Neutrophil (primary cell): Measurements from ENCODE around the gene ABCC4.

Experiments used
- H3K27ac ChIP-seq: fragments of 200-600 bp; sonication (generic); 2 replicates; pipeline ENCODE4 v1.5.1; 2016; ENCODE audit warnings: mild to moderate bottlenecking, moderate library complexity
- H3K27me3 ChIP-seq: fragments of 200-600 bp; sonication (generic); 2 replicates; pipeline ENCODE4 v1.6.0; 2016; ENCODE audit warnings: mild to moderate bottlenecking
- H3K36me3 ChIP-seq: fragments of 200-600 bp; sonication (generic); 2 replicates; pipeline ENCODE4 v1.5.1; 2017
- H3K4me1 ChIP-seq, 2 experiments: fragments of 200-600 bp in 1 of 2; sonication (generic) in 1 of 2; 1 replicate in 1 of 2; 2 replicates in 1 of 2; pipeline versions ENCODE4 v1.5.1 to v1.6.1; 2013 to 2016; ENCODE audit warnings: low read depth in 1 of 2, low read length in 1 of 2, mild to moderate bottlenecking in 1 of 2, moderate library complexity in 1 of 2; ENCODE audit not compliant: control insufficient read depth in 1 of 2, insufficient read depth in 1 of 2
- H3K4me3 ChIP-seq, 2 experiments: fragments of 200-600 bp in 1 of 2; sonication (generic) in 1 of 2; 1 replicate in 1 of 2; 2 replicates in 1 of 2; pipeline ENCODE4 v1.5.1; 2013 to 2016; ENCODE audit warnings: low read depth in 1 of 2, low read length in 1 of 2, mild to moderate bottlenecking in 1 of 2, moderate library complexity in 1 of 2
- H3K9me3 ChIP-seq: fragments of 200-600 bp; sonication (generic); 2 replicates; pipeline ENCODE4 v1.5.1; 2016
- TF ChIP-seq, protein P1 (sequence below): fragments of 200-600 bp; sonication (generic); IDR thresholded peaks from 2 replicates; pipeline ENCODE4 v1.5.1; 2016; ENCODE audit warnings: antibody characterized with exemption

The ABCC4 gene

DNA sequence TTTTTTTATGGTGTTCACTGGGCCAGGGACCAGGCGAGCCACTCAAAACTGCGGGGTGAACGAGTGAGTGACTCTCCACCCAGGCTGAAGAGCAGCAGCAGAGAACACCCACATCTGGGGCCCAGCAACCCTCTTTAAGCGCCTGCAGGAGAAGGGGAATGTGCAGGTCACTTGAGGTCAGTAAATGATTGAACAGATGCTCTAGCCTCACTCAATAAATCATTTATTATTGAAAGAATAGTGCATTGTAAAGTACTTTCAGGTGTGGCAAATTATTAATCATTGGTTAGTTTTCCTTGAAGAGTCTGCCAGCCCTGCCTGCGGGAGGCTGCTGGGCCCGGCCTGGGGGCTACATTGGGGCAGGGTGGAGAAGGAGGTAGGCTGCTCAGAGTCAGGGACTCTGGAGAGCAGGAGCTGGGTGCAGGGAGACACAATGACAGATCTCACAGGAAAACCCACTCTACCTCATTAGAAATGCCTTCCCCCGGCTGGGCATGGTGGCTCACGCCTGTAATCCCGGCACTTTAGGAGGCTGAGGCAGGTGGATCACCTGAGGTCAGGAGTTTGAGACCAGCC is 42.5 kb downstream of the ABCC4 start:
- Histone ChIP-seq H3K36me3 (no peaks in the 10 kb centered on the region), H3K27me3 (no peaks in the 10 kb centered on the region), H3K4me1 (no peaks in the 10 kb centered on the region), H3K4me3 (no peak overlapping the region), H3K27ac (no peak overlapping the region), H3K9me3 (no peaks in the 10 kb centered on the region)
- TF ChIP-seq, protein P1, sequence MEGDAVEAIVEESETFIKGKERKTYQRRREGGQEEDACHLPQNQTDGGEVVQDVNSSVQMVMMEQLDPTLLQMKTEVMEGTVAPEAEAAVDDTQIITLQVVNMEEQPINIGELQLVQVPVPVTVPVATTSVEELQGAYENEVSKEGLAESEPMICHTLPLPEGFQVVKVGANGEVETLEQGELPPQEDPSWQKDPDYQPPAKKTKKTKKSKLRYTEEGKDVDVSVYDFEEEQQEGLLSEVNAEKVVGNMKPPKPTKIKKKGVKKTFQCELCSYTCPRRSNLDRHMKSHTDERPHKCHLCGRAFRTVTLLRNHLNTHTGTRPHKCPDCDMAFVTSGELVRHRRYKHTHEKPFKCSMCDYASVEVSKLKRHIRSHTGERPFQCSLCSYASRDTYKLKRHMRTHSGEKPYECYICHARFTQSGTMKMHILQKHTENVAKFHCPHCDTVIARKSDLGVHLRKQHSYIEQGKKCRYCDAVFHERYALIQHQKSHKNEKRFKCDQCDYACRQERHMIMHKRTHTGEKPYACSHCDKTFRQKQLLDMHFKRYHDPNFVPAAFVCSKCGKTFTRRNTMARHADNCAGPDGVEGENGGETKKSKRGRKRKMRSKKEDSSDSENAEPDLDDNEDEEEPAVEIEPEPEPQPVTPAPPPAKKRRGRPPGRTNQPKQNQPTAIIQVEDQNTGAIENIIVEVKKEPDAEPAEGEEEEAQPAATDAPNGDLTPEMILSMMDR: no peak

- no peak overlapping the region for H3K4me3 ChIP-seq
- H3K4me1 ChIP-seq: no peaks in the 10 kb centered on the region
- H3K27ac ChIP-seq: no peak overlapping the region
- no peaks in the 10 kb centered on the region for H3K27me3 ChIP-seq
- no peaks in the 10 kb centered on the region for H3K36me3 ChIP-seq
- TF ChIP-seq, protein P1: no peak
- H3K9me3 ChIP-seq: no peaks in the 10 kb centered on the region
Observed at GRCh38 chr13:95258098-95258497, 43.2 kb downstream of the ABCC4 start.

DNA sequence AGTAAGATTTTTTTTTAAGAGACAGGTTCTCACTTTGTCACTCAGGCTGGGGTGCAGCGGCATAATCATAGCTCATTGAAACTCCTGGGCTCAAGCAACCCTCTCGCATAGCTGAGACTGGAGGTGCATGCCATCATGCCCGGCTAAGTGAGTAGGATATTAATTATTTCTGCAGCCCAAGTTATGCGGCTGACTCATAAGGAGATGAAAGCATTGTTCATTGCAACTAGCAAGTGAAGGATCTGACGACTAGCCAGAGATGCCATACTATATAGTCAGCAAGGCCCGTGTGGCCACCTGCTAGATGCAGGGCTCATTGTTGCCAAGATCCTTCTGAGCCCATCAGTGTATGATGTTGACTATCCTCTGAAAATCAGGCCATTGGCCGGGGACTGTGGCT is 45.2 kb downstream of the ABCC4 start:
- no peak overlapping the region for H3K27ac ChIP-seq
- no peaks in the 10 kb centered on the region for H3K36me3 ChIP-seq
- no peaks in the 10 kb centered on the region for H3K9me3 ChIP-seq
- TF ChIP-seq, protein P1: no peak
- no peaks in the 10 kb centered on the region for H3K4me1 ChIP-seq
- no peaks in the 10 kb centered on the region for H3K27me3 ChIP-seq
- no peak overlapping the region for H3K4me3 ChIP-seq

GRCh38 chr13:95255072-95255732 is 46.0 kb downstream of the ABCC4 start:
- H3K27ac ChIP-seq: no peak overlapping the region
- no peak overlapping the region for H3K4me3 ChIP-seq
- TF ChIP-seq, protein P1: no peak
- no peaks in the 10 kb centered on the region for H3K4me1 ChIP-seq
- no peaks in the 10 kb centered on the region for H3K9me3 ChIP-seq
- H3K36me3 ChIP-seq: no peaks in the 10 kb centered on the region
- no peaks in the 10 kb centered on the region for H3K27me3 ChIP-seq

GRCh38 chr13:95254339-95254738 is 46.9 kb downstream of the ABCC4 start:
- no peak overlapping the region for H3K27ac ChIP-seq
- H3K4me3 ChIP-seq: no peak overlapping the region
- TF ChIP-seq, protein P1: no peak
- no peaks in the 10 kb centered on the region for H3K36me3 ChIP-seq
- H3K4me1 ChIP-seq: no peaks in the 10 kb centered on the region
- no peaks in the 10 kb centered on the region for H3K9me3 ChIP-seq
- no peaks in the 10 kb centered on the region for H3K27me3 ChIP-seq
